GM12873 (cell line): ENCODE measurements around the gene UBE2C.

Experiments
- CTCF ChIP-seq: IDR thresholded peaks from 2 replicates; pipeline ENCODE4 v1.5.1; 2012; ENCODE audit warnings: low read depth, mild to moderate bottlenecking, moderate library complexity, low read length, control low read depth; ENCODE audit not compliant: insufficient read depth; ENCODE audit errors: missing control alignments

UBE2C gene

DNA sequence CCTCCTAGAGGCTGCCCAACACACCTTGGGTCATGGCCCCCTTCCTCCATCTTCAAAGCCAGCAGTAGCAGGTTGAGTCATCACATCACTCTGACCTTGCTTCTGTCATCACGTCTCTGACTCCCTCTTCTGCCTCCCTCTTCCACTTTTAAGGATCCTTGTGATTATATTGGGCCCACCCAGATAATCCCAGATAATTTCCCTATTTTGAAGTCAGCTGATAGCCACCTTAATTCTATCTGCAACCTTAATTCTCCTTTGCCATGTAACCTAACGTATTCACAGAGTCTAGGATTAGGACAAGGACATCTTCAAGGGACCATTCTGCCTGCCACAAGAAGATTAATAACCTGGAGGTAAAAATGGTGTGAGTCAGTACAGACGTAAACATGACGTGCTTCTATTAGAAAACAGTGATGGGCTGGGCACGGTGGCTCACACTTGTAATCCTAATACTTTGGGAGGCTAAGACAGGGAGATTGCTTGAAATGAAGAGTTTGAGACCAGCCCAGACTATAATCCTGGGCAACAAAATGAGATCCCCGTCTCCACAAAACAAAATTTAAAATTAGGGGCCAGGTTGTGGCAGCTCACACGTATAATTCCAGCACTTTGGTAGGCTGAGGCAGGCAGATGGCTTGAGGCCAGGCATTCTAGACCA lies 48.2 kb downstream of the UBE2C start:
- TF ChIP-seq CTCF, result no peak

- no peak for TF ChIP-seq CTCF
Measured at GRCh38 chr20:45861221-45862075, 49.0 kb downstream of the UBE2C start.

DNA sequence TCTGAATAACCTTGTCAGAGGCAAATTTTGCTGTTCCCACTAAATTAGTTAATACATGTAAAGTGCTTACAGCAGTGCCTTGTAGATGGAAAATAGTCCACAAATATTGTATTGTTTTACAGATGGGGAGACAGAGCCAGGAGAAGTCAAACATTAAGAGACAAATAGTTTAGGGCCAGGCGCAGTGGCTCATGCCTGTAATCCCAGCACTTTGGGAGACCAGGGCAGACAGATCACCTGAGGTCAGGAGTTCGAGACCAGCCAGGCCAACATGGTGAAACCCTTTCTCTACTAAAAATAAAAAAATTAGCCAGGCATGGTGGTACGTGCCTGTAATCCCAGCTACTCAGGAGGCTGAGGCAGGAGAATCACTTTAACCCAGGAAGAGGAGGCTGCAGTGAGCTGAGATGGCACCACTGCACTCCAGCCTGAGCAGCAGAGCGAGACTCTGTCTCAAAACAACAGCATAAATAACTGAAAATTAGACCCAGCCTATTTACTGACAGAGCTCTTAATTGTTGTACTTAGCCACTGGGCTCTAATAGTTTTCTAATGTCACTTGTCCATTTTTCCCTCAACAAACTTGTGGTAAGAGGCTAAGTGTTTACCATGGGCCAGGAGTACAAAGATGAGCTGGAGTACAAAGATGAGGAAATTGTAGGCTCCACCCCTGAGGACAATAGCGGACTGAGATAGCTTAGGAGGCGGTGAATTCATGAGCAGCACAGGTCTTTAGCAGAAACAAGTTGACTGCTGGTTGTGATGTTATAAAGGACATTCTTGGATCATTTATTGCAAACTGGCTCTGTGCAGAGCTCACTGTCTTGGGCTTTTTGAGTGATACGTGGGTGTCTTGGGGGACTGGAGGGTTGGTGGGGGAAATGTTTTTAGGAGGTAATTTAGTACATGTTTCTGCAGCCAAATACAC lies 51.4 kb downstream of the UBE2C start:
- TF ChIP-seq CTCF, result no peak

DNA sequence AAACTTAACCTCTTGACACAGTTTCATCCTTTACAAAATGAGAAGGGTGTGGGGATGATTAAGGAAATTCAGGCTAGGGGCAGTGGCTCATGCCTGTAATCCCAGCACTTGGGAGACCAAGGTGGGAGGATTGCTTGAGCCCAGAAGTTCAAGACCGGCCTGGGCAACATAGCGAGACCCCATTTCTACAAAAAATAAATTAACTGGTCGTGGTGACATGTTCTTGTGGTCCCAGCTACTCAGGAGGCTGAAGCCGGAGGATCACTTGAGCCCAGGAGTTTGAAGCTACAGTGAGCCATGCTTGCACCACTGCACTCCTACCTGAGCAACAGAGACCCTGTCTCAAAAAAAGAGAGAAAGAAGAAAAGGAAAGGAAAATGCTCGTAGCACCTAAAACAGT lies 54.0 kb downstream of the UBE2C start:
- no peak for TF ChIP-seq CTCF
